GM12878 (cell line): ENCODE results near the gene PSME3. TPM values are rescaled to one million over a fixed set of nuclear protein-coding genes. Genes with fewer than 3 reads are reported as not detected.

Source experiments
- ATAC-seq: fragments of 200-7000 bp; cut with Tn5 transposase; 3 replicates; pipeline ENCODE4 v1.9.1; 2020; ENCODE audit warnings: mild to moderate bottlenecking, moderate library complexity
- BruUV-seq: library from RNA; stranded (reverse); fragments of 400-500 nt; replicated peaks from 2 replicates; lab custom pipeline; 2021; lab: Mats Ljungman, UMichigan
- CTCF ChIA-PET: fragments of 300-600 bp; sonication (Branson Sonifier 250); formaldehyde crosslinking; extraction: SDS; loops from one replicate; lab custom pipeline; 2021; ENCODE audit warnings: inconsistent platforms; lab: Yijun Ruan, JAX
- POLR2A ChIA-PET: fragments of 350-600 bp; formaldehyde crosslinking; extraction: SDS; loops from one replicate; lab custom pipeline; 2021; ENCODE audit warnings: inconsistent platforms; lab: Charles Lee
- RAD21 ChIA-PET: fragments of 300-600 bp; sonication (Branson Sonifier 250); formaldehyde crosslinking; loops from one replicate; lab custom pipeline; 2023; ENCODE audit warnings: antibody characterized with exemption; ENCODE audit not compliant: unreplicated experiment; lab: Charles Lee
- SMC1A ChIA-PET: fragments of 300-600 bp; sonication (Branson Sonifier 250); formaldehyde crosslinking; loops from one replicate; lab custom pipeline; 2023; ENCODE audit not compliant: unreplicated experiment, uncharacterized antibody; lab: Charles Lee
- DNase-seq: peaks from one replicate; pipeline ENCODE4 v3.0.0-alpha.2; 2011; ENCODE audit warnings: low read depth, low spot score
- FAIRE-seq: peaks from 3 replicates; lab custom pipeline; 2011; peaks lifted over from hg19 to GRCh38; lab: Jason Lieb, UNC
- H2AFZ ChIP-seq: 2 replicates; pipeline ENCODE4 v1.6.0; 2011; ENCODE audit warnings: low read depth, low read length, control low read depth; ENCODE audit not compliant: control insufficient read depth
- H3K27ac ChIP-seq: 2 replicates; pipeline ENCODE4 v1.5.1; 2011; ENCODE audit warnings: control low read depth; ENCODE audit not compliant: control insufficient read depth, insufficient read depth
- H3K27me3 ChIP-seq, 2 experiments: replicated peaks in 1 of 2; 2 replicates each; pipeline versions ENCODE4 v1.6.0 to v1.6.1; 2011; ENCODE audit warnings: low read length in 1 of 2; ENCODE audit not compliant: control insufficient read depth in 2 of 2, insufficient read depth in 2 of 2
- H3K36me3 ChIP-seq, 2 experiments: 2 replicates each; pipeline ENCODE4 v1.5.1; 2011; ENCODE audit warnings: low read length in 1 of 2; ENCODE audit not compliant: control insufficient read depth in 2 of 2, insufficient read depth in 2 of 2
- H3K4me1 ChIP-seq: 2 replicates; pipeline ENCODE4 v1.6.1; 2011; ENCODE audit warnings: mild to moderate bottlenecking, low read length, moderate library complexity, mixed read lengths; ENCODE audit not compliant: control insufficient read depth, insufficient read depth
- H3K4me2 ChIP-seq: 2 replicates; pipeline ENCODE4 v1.6.0; 2011; ENCODE audit warnings: control low read depth; ENCODE audit not compliant: control insufficient read depth, insufficient read depth
- H3K4me3 ChIP-seq: fragments of 200-600 bp; sonication (generic); 2 replicates; pipeline ENCODE4 v1.5.1; 2016
- H3K79me2 ChIP-seq: 2 replicates; pipeline ENCODE4 v1.6.0; 2011; ENCODE audit warnings: low read length; ENCODE audit not compliant: control insufficient read depth, insufficient read depth
- H3K9ac ChIP-seq: 2 replicates; pipeline ENCODE4 v1.8.0; 2011; ENCODE audit warnings: low read length, control low read depth, mixed read lengths; ENCODE audit not compliant: control insufficient read depth, insufficient read depth
- H3K9me3 ChIP-seq: replicated peaks from 3 replicates; pipeline ENCODE4 v1.5.1; 2011; ENCODE audit warnings: mild to moderate bottlenecking, low read length; ENCODE audit not compliant: control insufficient read depth, insufficient read depth
- H4K20me1 ChIP-seq: 2 replicates; pipeline ENCODE4 v1.6.0; 2011; ENCODE audit not compliant: control insufficient read depth, insufficient read depth
- EZH2 ChIP-seq: IDR thresholded peaks from 2 replicates; pipeline ENCODE4 v1.6.1; 2012; ENCODE audit warnings: low read depth, mild to moderate bottlenecking, control low read depth, inconsistent platforms, low read length, borderline replicate concordance; ENCODE audit not compliant: control insufficient read depth
- MEF2B ChIP-seq: fragments of 450-650 bp; IDR thresholded peaks from 2 replicates; pipeline ENCODE4 v1.6.1; 2018; ENCODE audit warnings: mild to moderate bottlenecking, moderate library complexity; ENCODE audit not compliant: partially characterized antibody, poor library complexity, severe bottlenecking
- TARDBP ChIP-seq: IDR thresholded peaks from 2 replicates; pipeline ENCODE4 v1.6.1; 2016; ENCODE audit warnings: borderline replicate concordance
- ZBED1 ChIP-seq: IDR thresholded peaks from 2 replicates; pipeline ENCODE4 v1.6.1; 2016; ENCODE audit warnings: borderline replicate concordance
- ZNF687 ChIP-seq: fragments of 450-650 bp; IDR thresholded peaks from 2 replicates; pipeline ENCODE4 v1.6.1; 2017; ENCODE audit warnings: mild to moderate bottlenecking, moderate library complexity
- WGBS: methylation state at CpG from one replicate; pipeline ENCODE4 v1.1.6; 2016; ENCODE audit warnings: low lambda C conversion rate; ENCODE audit not compliant: insufficient replicate concordance, insufficient coverage; ENCODE audit errors: missing lambda C conversion rate; 5-methylcytosine and 5-hydroxymethylcytosine counted together
- in situ Hi-C: fragments of 300-500 bp; cut with MboI; formaldehyde crosslinking; loops from 9 replicates; pipeline ENCODE4 v1.14.3; 2018; ENCODE audit warnings: mixed read lengths
- intact Hi-C: fragments of 100-400 bp; cut with micrococcal nuclease; formaldehyde crosslinking; loops from one replicate; pipeline ENCODE4 v1.14.2; 2022; ENCODE audit not compliant: unreplicated experiment
- polyA plus RNA-seq, 11 experiments: library from polyadenylated mRNA; depleted of rRNA in 4 of 11; unstranded in 6 of 11; stranded (reverse) in 5 of 11; fragments of >200 nt; fragmentation: Nextera tagmentation in 4 of 11; fragmentation: Illumina TruSeq in 1 of 11; extraction: Ambion mirVana in 4 of 11; extraction: Trizol in 1 of 11; gene quantifications; 1 replicate in 1 of 11; 2 replicates in 10 of 11; pipeline versions ENCODE4 v1.2.1 to v1.2.3, GENCODE V29; 2011 to 2016; ENCODE audit warnings: inconsistent platforms in 2 of 11, missing spikeins in 2 of 11, low read depth in 1 of 11
- total RNA-seq, 4 experiments: library from RNA; depleted of rRNA in 3 of 4; stranded (reverse); fragments of >200 nt in 3 of 4; fragmentation: Illumina TruSeq in 1 of 4; extraction: Trizol in 1 of 4; gene quantifications; 2 replicates each; pipeline versions ENCODE4 v1.2.1 to v1.2.3, GENCODE V29; 2013 to 2021

The PSME3 gene
- total and polyA plus RNA-seq, 10 of the 15 experiments (the other 5 are each of a cell fraction or from before 2014, with no cell fraction given), result 26.9 to 330 (median 137) TPM

- Histone ChIP-seq H3K27ac (no peak overlapping the region), H3K79me2 (no peaks in the 10 kb centered on the region), H3K27me3 (no peaks in the 10 kb centered on the region), H3K9me3 (no peaks in the 10 kb centered on the region), H3K4me2 (no peak overlapping the region), H3K4me1 (no peaks in the 10 kb centered on the region), H3K36me3 (no peaks in the 10 kb centered on the region), H2AFZ (no peak overlapping the region), H3K4me3 (no peak overlapping the region), H3K9ac (no peak overlapping the region)
- DNase-seq, result no peak
- no peak for ATAC-seq
- POLR2A ChIA-PET, result no interaction called here
- no peak for FAIRE-seq
- in situ Hi-C loops, result no loop called here
- RAD21 ChIA-PET, result no interaction called here
- CTCF ChIA-PET, result no interaction called here
- BruUV-seq, result no TSS peak
- 51% methylated on average over 7 of the region's 7 CpGs for WGBS
- SMC1A ChIA-PET, result no interaction called here
- TF ChIP-seq ZNF687, result no peak
- no peak for TF ChIP-seq EZH2
- no peak for TF ChIP-seq MEF2B
- TF ChIP-seq TARDBP, result no peak
- no peak for TF ChIP-seq ZBED1
- TF ChIP-seq, all 136 proteins: peak for 0
- no peaks in the 10 kb centered on the region for H4K20me1 ChIP-seq
- intact Hi-C loops, result no loop called here
These were observed 56.6 kb downstream of the PSME3 start for GRCh38 chr17:42889809-42890208.
